CD4-positive, alpha-beta T cell treated with Interleukin-2 at 100 ng/mL for 4 hours (primary cell): ENCODE measurements around the gene NPHS1.

ENCODE experiments used
- DNase-seq: peaks from one replicate; pipeline ENCODE4 v3.0.0-alpha.2; 2020; ENCODE audit warnings: low spot score

NPHS1 gene

GRCh38 chr19:35788205-35788960 is 63.9 kb downstream of the NPHS1 start:
- DNase-seq = no peak

DNA sequence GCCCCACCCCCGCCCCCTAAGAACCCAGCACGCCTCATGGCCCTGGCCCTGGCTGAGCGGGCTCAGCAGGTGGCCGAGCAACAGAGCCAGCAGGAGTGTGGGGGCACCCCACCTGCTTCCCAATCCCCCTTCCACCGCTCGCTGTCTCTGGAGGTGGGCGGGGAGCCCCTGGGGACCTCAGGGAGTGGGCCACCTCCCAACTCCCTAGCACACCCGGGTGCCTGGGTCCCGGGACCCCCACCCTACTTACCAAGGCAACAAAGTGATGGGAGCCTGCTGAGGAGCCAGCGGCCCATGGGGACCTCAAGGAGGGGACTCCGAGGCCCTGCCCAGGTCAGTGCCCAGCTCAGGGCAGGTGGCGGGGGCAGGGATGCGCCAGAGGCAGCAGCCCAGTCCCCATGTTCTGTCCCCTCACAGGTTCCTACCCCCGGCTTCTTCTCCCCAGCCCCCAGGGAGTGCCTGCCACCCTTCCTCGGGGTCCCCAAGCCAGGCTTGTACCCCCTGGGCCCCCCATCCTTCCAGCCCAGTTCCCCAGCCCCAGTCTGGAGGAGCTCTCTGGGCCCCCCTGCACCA is 65.0 kb downstream of the NPHS1 start:
- no peak for DNase-seq

DNA sequence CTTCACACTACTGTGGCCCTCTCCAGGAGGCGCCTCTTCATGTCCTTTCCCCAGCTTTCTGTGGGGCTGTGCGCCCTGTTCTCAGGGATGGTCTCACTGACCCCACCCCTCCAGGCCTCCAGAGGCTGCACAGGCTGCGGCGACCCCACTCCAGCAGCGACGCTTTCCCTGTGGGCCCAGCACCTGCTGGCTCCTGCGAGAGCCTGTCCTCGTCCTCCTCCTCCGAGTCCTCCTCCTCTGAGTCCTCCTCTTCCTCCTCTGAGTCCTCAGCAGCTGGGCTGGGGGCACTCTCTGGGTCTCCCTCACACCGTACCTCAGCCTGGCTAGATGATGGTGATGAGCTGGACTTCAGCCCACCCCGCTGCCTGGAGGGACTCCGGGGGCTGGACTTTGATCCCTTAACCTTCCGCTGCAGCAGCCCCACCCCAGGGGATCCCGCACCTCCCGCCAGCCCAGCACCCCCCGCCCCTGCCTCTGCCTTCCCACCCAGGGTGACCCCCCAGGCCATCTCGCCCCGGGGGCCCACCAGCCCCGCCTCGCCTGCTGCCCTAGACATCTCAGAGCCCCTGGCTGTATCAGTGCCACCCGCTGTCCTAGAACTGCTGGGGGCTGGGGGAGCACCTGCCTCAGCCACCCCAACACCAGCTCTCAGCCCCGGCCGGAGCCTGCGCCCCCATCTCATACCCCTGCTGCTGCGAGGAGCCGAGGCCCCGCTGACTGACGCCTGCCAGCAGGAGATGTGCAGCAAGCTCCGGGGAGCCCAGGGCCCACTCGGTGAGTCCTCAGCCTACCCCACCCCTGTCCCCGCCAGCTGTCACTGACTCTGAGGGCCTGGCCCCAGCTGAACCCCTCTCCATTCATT is 65.8 kb downstream of the NPHS1 start:
- no peak for DNase-seq

DNA sequence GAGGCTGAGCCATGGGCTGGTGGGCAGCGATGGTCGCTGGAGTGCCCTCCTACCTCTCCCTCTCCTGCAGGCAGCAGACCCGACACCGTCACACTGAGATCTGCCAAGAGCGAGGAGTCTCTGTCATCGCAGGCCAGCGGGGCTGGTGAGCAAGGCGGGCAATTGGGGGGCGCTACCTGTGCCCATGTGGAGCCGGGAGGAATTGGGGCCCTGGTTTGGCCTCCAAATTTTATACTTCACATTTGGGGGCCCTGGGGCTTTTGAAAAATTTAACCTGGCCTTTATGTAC is 67.0 kb downstream of the NPHS1 start:
- no peak for DNase-seq

DNA sequence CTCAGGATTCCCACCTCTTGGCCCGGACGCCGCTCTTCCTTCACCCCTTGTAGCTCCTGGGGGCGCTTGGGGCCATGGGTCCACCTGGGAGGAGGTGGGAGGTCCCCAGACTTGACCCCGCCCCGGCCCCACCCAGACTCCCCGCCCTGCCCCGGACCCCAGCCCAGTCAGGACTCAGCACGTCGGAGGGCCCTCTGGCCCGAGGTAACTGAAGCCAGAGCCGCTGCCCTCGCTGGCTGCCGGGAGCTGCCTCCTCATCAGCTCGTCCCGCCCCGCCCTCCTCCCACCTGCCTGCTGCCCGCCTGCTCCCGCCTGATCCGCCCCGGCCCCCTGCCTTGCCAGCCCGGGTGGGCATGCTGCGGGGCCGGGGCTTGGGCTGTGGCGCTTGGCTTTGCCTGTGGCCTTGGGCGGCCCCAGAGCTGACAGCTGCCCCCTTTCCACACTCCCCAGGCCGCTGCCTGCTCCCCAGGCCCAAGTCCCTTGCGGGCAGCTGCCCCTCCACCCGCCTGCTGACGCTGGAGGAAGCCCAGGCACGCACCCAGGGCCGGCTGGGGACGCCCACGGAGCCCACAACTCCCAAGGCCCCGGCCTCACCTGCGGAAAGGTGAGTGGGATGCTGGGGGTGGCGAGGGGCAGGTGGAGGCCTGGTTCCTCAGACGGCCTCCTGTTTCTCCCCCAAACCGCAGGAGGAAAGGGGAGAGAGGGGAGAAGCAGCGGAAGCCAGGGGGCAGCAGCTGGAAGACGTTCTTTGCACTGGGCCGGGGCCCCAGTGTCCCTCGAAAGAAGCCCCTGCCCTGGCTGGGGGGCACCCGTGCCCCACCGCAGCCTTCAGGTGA is 67.6 kb downstream of the NPHS1 start:
- no peak for DNase-seq

- no peak for DNase-seq
Measured at GRCh38 chr19:35783469-35784434, 68.6 kb downstream of the NPHS1 start.

DNA sequence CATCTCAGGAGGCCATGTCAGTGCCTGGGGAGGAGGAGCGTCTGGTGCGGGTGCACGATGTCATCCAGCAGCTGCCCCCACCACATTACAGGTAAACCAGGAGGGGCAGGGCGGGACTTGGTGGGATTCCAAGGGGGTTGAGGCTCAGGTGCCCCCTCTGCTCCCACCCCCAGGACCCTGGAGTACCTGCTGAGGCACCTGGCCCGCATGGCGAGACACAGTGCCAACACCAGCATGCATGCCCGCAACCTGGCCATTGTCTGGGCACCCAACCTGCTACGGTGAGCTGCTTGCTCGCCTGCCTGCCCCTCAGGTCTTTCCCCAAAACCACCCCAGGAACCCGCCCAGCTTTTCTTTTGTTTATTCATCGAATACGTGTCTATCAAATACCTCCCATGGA is 69.7 kb downstream of the NPHS1 start:
- DNase-seq = no peak

GRCh38 chr19:35781650-35782049 is 70.7 kb downstream of the NPHS1 start:
- no peak for DNase-seq

GRCh38 chr19:35780717-35781116 is 71.6 kb downstream of the NPHS1 start:
- no peak for DNase-seq

DNA sequence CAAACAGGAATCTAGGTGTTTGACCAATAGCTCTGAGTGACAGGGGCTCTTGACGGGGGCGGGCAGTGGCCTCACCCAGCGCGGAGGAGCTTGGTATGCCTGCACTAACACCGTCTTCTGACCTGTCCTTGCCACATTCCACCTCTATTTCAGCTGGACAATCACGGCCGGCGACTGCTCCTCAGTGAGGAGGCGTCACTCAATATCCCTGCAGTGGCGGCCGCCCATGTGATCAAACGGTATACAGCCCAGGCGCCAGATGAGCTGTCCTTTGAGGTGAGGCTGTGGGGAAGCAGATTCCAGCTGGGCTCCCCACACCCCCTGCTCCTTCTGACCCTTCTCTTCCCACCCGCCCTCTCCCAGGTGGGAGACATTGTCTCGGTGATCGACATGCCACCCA is 72.2 kb downstream of the NPHS1 start:
- no peak for DNase-seq

- DNase-seq = no peak
Measured at GRCh38 chr19:35779033-35779432, 73.3 kb downstream of the NPHS1 start.

DNA sequence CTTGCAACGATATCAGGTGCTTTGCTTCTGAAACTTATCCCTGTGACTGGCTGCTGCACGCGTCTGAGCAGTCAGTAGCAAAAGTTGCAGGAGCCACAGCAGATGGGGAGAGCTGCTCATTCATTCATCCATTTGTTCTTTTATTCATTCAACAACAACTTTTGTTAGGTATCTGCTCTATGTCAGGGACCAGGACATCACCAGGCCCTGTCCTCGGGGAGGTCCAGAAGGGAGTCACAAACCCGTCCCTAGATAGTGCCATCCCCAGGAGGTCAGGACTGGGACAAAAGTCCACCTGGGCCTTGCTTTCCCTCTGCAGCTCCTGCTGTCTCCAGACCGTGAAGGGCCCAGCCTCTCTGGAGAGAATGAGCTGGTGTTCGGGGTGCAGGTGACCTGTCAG is 74.3 kb downstream of the NPHS1 start:
- DNase-seq = no peak

DNA sequence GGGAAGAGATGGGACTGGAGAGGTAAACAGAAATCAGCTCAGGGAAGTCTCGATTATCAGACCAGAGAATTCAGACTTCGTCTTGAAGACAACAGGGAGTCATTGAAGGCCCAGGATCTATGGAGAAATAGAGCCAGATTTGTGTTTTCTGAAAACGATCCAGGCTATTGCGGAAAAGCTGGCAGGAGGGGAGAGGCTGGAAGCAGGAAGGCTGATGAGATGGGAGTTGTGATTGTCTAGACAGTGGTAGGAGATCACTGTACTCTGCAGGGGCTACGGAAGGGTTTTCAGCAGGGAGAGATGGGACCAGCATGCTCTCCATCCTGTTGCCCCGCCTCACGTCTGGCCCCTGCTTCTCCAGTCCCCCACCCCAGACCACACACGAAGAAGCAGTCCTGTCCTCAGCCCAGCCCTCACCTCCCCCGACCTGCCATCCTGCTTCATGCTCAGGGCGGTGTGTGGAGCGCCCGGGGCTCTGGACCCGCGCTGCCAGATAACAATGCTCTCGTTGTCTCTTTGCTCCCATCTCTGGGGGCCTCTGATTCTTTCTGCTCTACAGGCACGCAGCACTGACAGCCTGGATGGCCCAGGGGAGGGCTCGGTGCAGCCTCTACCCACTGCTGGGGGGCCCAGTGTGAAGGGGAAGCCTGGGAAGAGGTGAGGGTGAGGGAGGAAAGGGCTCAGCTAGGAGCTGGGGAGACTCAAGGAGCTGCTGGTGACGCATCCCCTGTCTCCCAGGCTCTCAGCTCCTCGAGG is 75.0 kb downstream of the NPHS1 start:
- no peak for DNase-seq

DNA sequence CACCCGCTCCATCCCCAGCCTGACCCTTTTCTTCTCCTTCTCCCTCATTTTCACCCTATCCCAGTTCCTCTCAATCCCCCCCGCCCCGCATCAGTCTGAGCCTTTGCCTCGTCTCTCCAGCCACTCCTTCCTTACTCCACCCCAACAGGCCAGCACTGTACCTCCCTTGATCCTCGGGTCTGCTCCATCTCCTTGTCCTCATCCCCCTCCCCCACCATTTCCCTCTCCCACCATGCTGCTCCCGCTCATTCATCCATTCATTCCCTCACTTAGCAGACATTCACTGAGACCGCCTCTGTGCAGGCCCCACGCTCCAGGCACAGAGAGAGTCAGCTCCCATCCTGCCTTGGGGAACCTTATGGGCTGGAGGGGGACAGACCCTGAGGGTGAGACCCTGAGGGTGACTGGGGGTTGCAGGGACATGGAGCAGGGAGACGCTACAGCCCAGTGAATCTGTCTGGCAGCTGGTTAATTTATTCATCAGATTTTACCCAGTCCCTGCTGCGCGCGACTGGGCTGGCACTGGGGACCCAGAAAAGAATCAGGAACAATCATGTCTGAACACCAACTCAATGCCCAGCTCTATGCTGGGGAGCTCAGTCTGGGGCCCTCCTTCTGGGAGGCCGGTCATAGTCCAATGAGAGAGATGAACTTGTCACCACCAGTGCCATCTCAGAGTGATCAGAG is 76.1 kb downstream of the NPHS1 start:
- DNase-seq = no peak
